BLaER1 (cell line): ENCODE measurements around the gene CHRM4.

Source experiments
- H3K27ac ChIP-seq: shearing (Covaris generic); formaldehyde crosslinking; 2 replicates; pipeline ENCODE4 v1.8.1; 2022
- H3K27me3 ChIP-seq: shearing (Covaris generic); formaldehyde crosslinking; 2 replicates; pipeline ENCODE4 v1.8.1; 2022
- H3K36me3 ChIP-seq: shearing (Covaris generic); formaldehyde crosslinking; 2 replicates; pipeline ENCODE4 v1.8.1; 2022
- H3K4me1 ChIP-seq: shearing (Covaris generic); formaldehyde crosslinking; 2 replicates; pipeline ENCODE4 v1.8.1; 2022
- H3K4me2 ChIP-seq: shearing (Covaris generic); formaldehyde crosslinking; 2 replicates; pipeline ENCODE4 v1.8.1; 2022
- H3K4me3 ChIP-seq: shearing (Covaris generic); formaldehyde crosslinking; 2 replicates; pipeline ENCODE4 v1.8.1; 2022
- H3K9ac ChIP-seq: shearing (Covaris generic); formaldehyde crosslinking; 2 replicates; pipeline ENCODE4 v1.8.1; 2022
- H3K9me3 ChIP-seq: shearing (Covaris generic); formaldehyde crosslinking; 2 replicates; pipeline ENCODE4 v1.8.1; 2022
- H4K20me1 ChIP-seq: shearing (Covaris generic); formaldehyde crosslinking; 2 replicates; pipeline ENCODE4 v1.8.1; 2022
- Cebpa-rat ChIP-seq: shearing (Covaris generic); IDR thresholded peaks from 2 replicates; pipeline ENCODE4 v1.8.1; 2022

The CHRM4 gene

DNA sequence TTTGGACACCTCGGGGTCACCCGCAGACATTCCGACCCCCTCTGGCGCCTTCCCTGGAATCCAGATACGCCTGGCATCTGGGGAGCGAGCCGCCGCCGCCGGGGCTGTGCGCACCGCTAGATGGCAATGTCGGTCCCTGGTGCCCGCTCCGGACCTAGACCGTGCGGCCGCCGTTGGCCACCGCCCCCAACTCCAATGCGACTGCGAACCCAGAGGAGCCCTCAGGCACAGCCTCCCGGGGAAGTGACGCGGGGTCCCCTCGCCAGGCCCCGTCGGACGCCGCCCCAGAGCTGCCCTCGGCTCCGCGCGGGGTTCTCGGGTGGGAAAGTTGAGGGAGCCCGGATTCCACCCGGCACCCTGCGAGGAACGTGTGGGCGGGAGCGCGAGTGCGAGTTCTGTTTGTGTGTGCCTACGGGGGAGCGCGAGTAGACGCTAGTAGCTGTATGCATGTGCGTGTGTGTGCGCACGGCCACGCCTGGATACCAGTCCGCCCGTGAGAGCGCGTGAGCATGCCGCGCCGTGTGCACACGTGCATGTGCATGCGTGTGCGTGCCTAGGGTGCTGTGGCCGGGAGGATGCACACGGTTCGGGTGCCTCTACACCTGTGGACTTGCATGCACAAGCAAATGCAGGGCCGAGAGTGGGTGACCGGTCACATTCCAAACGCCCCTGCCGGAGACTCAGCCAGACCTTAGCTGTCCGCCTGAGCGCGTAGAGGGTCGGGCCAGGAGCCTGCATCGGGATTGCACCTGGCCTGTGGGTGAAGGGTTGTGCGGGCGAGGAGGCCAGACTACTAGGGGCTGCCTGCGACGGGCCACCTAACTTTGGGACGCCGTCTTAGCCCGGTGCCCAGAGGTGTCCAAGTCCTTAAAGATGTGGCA lies 1.9 kb downstream of the CHRM4 start:
- Histone ChIP-seq H3K9ac (no peak overlapping the region), H3K4me3 (peak overlapping the region; percentile 60), H3K4me2 (peak overlapping the region; percentile 86), H4K20me1 (peaks cover 81% of the 10 kb centered on the region), H3K9me3 (no peaks in the 10 kb centered on the region), H3K4me1 (peaks cover 31% of the 10 kb centered on the region; the same call in 1 of the 2 replicates), H3K27ac (no peak overlapping the region), H3K27me3 (peaks cover 86% of the 10 kb centered on the region), H3K36me3 (no peaks in the 10 kb centered on the region)
- TF ChIP-seq Cebpa-rat = no peak

DNA sequence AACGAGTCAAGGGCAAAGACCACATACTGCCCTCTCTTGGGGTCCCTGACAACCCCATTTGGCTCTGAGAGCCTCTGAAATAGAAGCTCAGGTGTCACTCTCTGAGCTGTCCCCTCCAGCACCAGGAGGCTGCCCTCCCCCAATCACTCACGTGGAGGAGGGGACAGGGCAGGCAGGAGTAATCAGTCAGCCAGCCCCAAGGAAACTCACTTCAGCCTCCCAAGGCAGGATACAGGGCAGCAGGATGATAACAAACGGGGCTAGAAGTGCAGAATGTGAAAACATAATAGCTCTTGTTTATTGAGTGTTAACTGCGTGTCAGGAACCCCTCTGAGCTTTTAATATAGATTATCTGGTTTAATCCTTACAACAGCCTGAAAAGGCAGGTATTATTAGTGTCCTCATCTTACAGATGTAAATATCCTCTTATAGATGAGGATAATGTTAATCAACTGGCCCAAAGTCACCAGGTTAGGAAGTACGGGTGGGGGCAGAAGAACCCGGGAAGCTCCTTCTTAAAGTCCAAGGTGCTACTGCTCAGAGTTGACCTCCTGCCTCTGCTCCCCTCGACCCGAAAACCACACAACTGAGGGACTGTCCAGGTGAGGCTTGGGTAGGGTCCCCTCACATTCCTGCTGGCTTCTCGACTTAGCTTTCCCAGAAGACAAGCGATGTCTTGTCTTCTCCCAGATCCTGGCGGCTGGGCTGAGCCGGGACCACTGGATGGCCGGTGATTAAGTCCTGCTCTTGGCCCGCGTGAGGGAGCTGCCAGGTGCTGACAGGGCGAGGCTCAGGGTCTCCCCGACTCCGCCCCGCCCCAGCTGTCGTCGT lies 2.7 kb downstream of the CHRM4 start:
- H3K4me3 ChIP-seq = peak overlapping the region; percentile 60
- no peak for TF ChIP-seq Cebpa-rat
- peaks cover 76% of the 10 kb centered on the region for H4K20me1 ChIP-seq
- H3K9ac ChIP-seq = no peak overlapping the region
- no peaks in the 10 kb centered on the region for H3K9me3 ChIP-seq
- peaks cover 31% of the 10 kb centered on the region; the same call in 1 of the 2 replicates for H3K4me1 ChIP-seq
- peaks cover 4% of the 10 kb centered on the region for H3K36me3 ChIP-seq
- no peak overlapping the region for H3K27ac ChIP-seq
- peaks cover 86% of the 10 kb centered on the region for H3K27me3 ChIP-seq
- H3K4me2 ChIP-seq = peak overlapping the region; percentile 86

- Histone ChIP-seq H3K9me3 (no peaks in the 10 kb centered on the region), H3K27me3 (peaks cover 80% of the 10 kb centered on the region), H3K9ac (no peak overlapping the region), H3K4me2 (peak overlapping the region; percentile 24; the same call in 1 of the 2 replicates), H3K4me3 (no peak overlapping the region), H3K36me3 (peaks cover 12% of the 10 kb centered on the region), H4K20me1 (peaks cover 74% of the 10 kb centered on the region), H3K4me1 (peaks cover 35% of the 10 kb centered on the region), H3K27ac (no peak overlapping the region)
- no peak for TF ChIP-seq Cebpa-rat
Observed at GRCh38 chr11:46387919-46388618, 3.5 kb downstream of the CHRM4 start.

GRCh38 chr11:46387456-46387855 lies 4.1 kb downstream of the CHRM4 start:
- Histone ChIP-seq H3K9ac (no peak overlapping the region), H3K27me3 (peaks cover 74% of the 10 kb centered on the region), H3K4me3 (no peak overlapping the region), H3K9me3 (no peaks in the 10 kb centered on the region), H4K20me1 (peaks cover 74% of the 10 kb centered on the region), H3K4me1 (peaks cover 36% of the 10 kb centered on the region), H3K27ac (no peak overlapping the region), H3K36me3 (peaks cover 14% of the 10 kb centered on the region), H3K4me2 (peak overlapping the region; percentile 24; the same call in 1 of the 2 replicates)
- TF ChIP-seq Cebpa-rat = no peak

DNA sequence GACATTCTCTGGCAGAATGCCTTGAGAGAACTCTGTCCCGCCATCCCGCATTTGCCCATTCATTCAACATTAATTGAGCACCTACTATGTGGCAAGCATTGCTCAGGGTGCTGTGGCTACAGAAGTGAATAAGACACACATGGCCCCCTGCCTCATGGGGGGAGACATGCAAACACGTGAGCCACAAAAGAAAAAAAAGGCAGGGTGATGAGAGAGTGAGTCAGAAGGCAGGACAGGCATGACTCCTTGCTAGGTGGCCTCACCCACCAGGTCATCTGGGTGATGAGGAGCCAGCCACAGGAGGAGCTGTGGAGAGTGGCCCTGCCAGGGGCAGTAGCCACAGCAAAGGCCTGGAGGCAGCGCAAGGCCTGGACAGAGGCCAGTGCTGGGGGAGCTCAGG lies 4.9 kb downstream of the CHRM4 start:
- H3K9ac ChIP-seq = no peak overlapping the region
- peaks cover 67% of the 10 kb centered on the region for H4K20me1 ChIP-seq
- peaks cover 14% of the 10 kb centered on the region for H3K36me3 ChIP-seq
- no peak overlapping the region for H3K27ac ChIP-seq
- no peak for TF ChIP-seq Cebpa-rat
- H3K9me3 ChIP-seq = no peaks in the 10 kb centered on the region
- H3K4me3 ChIP-seq = no peak overlapping the region
- H3K4me2 ChIP-seq = no peak overlapping the region
- H3K27me3 ChIP-seq = peaks cover 66% of the 10 kb centered on the region
- peaks cover 34% of the 10 kb centered on the region for H3K4me1 ChIP-seq

GRCh38 chr11:46386005-46386578 lies 5.5 kb downstream of the CHRM4 start:
- TF ChIP-seq Cebpa-rat = no peak
- Histone ChIP-seq H3K4me3 (no peak overlapping the region), H3K4me2 (no peak overlapping the region), H3K9me3 (no peaks in the 10 kb centered on the region), H4K20me1 (peaks cover 61% of the 10 kb centered on the region), H3K36me3 (peaks cover 14% of the 10 kb centered on the region), H3K4me1 (peaks cover 32% of the 10 kb centered on the region), H3K9ac (no peak overlapping the region), H3K27me3 (peaks cover 61% of the 10 kb centered on the region), H3K27ac (no peak overlapping the region)

DNA sequence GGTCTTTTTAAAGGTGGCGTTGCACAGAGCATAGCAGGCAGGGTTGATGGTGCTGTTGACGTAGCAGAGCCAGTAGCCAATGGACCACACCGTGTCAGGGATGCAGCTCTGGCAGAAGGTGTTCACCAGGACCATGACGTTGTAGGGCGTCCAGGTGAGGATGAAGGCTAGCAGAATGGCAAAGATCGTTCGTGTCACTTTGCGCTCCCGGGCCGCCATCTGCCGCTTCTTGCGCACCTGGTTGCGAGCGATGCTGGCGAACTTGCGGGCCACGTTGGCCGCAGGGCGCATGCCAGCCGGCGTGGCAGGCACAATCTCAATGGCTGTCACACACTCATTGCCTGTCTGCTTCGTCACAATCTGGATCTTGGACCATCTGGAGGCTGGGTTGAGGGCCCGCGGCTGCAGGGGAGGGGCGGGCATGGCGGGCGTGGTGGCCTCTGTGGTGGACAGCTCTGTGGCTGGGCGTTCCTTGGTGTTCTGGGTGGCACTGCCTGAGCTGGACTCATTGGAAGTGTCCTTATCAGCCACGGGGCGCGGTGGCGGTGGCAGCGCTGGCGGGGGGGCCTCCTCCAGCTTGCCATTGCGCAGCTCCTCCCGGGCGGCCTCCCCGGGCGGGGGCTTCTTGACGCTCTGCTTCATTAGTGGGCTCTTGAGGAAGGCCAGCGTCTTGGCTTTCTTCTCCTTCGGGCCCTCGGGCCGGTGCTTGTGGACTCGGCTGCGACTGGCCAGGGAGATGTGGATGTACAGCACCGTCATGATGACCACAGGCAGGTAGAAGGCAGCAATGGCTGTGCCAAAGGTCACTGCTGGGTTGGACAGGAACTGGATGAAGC lies 6.2 kb downstream of the CHRM4 start:
- H3K4me1 ChIP-seq = peaks cover 32% of the 10 kb centered on the region
- peaks cover 54% of the 10 kb centered on the region for H3K27me3 ChIP-seq
- H3K27ac ChIP-seq = no peak overlapping the region
- TF ChIP-seq Cebpa-rat = no peak
- no peak overlapping the region for H3K4me2 ChIP-seq
- no peak overlapping the region for H3K9ac ChIP-seq
- peaks cover 55% of the 10 kb centered on the region for H4K20me1 ChIP-seq
- no peaks in the 10 kb centered on the region for H3K9me3 ChIP-seq
- no peak overlapping the region for H3K4me3 ChIP-seq
- H3K36me3 ChIP-seq = peaks cover 14% of the 10 kb centered on the region

DNA sequence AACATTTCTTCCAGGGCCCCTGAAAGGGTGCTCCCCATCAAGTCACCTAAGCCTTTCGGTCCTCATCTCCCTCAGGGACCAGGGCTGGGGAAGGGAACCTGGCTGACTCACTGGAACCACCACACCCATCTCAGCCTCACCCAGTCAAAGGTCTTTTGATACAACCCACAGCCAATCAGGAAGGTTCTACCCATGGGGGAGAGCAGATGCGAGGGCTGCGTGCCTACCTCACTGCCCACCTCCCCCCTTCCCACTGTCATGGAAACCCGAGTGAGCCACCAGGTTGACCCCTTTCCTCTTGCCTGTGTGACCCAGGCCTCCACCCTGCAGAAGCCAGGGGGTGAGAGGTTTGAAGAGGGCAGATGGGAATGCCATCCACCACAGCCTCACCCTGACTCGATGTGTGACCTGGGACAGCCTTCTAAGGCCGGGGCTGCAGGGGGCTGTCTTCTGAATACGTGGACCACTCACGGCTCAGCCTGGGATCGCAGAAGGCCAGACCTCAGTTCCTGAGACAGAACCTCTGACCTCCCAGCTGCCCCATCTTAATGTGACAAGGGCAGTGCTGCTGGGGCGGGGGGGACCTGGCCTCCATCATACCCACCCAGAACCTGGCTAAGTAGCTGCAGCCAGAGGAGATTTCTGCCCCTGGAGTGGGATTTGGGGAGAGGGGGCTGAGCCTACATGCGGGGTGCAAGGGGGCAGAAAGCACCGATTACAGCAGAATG lies 7.4 kb downstream of the CHRM4 start:
- TF ChIP-seq Cebpa-rat = no peak
- peaks cover 50% of the 10 kb centered on the region for H4K20me1 ChIP-seq
- H3K9me3 ChIP-seq = no peaks in the 10 kb centered on the region
- no peak overlapping the region for H3K4me3 ChIP-seq
- peaks cover 41% of the 10 kb centered on the region for H3K27me3 ChIP-seq
- peaks cover 14% of the 10 kb centered on the region for H3K36me3 ChIP-seq
- H3K9ac ChIP-seq = no peak overlapping the region
- no peak overlapping the region for H3K27ac ChIP-seq
- H3K4me1 ChIP-seq = peaks cover 35% of the 10 kb centered on the region
- no peak overlapping the region for H3K4me2 ChIP-seq
